Tibial artery (tissue), 4 donors: ENCODE measurements around the gene TUBAL3.

Source experiments
- DNase-seq, 2 donors: peaks; one replicate each; pipeline ENCODE4 v3.0.0-alpha.2; 2019
- H3K27ac ChIP-seq, 2 donors: fragments of 200-600 bp; sonication (generic) in 1 of 2; 1 replicate in 1 of 2; 2 replicates in 1 of 2; pipeline ENCODE4 v1.5.1; 2018 to 2019; ENCODE audit warnings: mild to moderate bottlenecking in 1 of 2
- H3K27me3 ChIP-seq, 2 donors: fragments of 200-600 bp; sonication (generic) in 1 of 2; one replicate each; pipeline versions ENCODE4 v1.5.1 to v1.6.0; 2016 to 2019
- H3K36me3 ChIP-seq, 3 donors: fragments of 200-600 bp; sonication (generic) in 2 of 3; one replicate each; pipeline ENCODE4 v1.5.1; 2016 to 2019; ENCODE audit warnings: mild to moderate bottlenecking in 2 of 3
- H3K4me1 ChIP-seq, 4 donors: fragments of 200-600 bp; sonication (generic) in 2 of 4; 1 replicate in 3 of 4; 2 replicates in 1 of 4; pipeline ENCODE4 v1.5.1; 2016 to 2019
- H3K4me3 ChIP-seq, 2 donors: fragments of 200-600 bp; sonication (generic) in 1 of 2; 1 replicate in 1 of 2; 2 replicates in 1 of 2; pipeline ENCODE4 v1.5.1; 2018 to 2019; ENCODE audit warnings: mild to moderate bottlenecking in 2 of 2
- H3K9me3 ChIP-seq, 3 donors: fragments of 200-600 bp; sonication (generic) in 1 of 3; one replicate each; pipeline ENCODE4 v1.5.1; 2016 to 2019
- CTCF ChIP-seq, 2 experiments: fragments of 200-600 bp in 1 of 2; fragments of 450-650 bp in 1 of 2; IDR thresholded peaks; one replicate each; pipeline ENCODE4 v1.5.1; 2017 to 2019; ENCODE audit warnings: antibody characterized with exemption in 2 of 2, mild to moderate bottlenecking in 1 of 2, moderate library complexity in 1 of 2
- intact Hi-C: fragments of 100-400 bp; cut with DNase I; formaldehyde crosslinking; loops from one replicate; pipeline ENCODE4 v1.15.0; 2023; ENCODE audit warnings: low total_unique reads

Gene TUBAL3

GRCh38 chr10:5423771-5424170 lies 19.1 kb upstream of the TUBAL3 start:
- peaks cover 0 to 90% (median 21%) of the 10 kb centered on the region in 4 donors for H3K4me1 ChIP-seq
- DNase-seq: no peak
- intact Hi-C loops: no loop called here

GRCh38 chr10:5419466-5420094 lies 15.0 kb upstream of the TUBAL3 start:
- no peaks in the 10 kb centered on the region for H3K27me3 ChIP-seq
- H3K9me3 ChIP-seq: peaks cover 0 to 6% (median 0%) of the 10 kb centered on the region in 3 donors
- no peak for TF ChIP-seq CTCF (IDR thresholded peaks at IDR 0.05)
- H3K36me3 ChIP-seq: no peaks in the 10 kb centered on the region
- no peak for DNase-seq
- no peak overlapping the region for H3K4me3 ChIP-seq
- H3K4me1 ChIP-seq: peaks cover 0 to 79% (median 15%) of the 10 kb centered on the region in 4 donors
- intact Hi-C loops: no loop called here
- peak overlapping the region in 1 of 2 donors; percentile 34 for H3K27ac ChIP-seq

More at GRCh38 chr10:5423771-5424170, 19.1 kb upstream of the TUBAL3 start:
- H3K36me3 ChIP-seq: no peaks in the 10 kb centered on the region
- no peak for TF ChIP-seq CTCF (IDR thresholded peaks at IDR 0.05)
- peaks cover 0 to 3% (median 0%) of the 10 kb centered on the region in 3 donors for H3K9me3 ChIP-seq
- H3K4me3 ChIP-seq: peak overlapping the region in 1 of 2 donors; percentile 3
- H3K27ac ChIP-seq: peak overlapping the region; percentile 64
- no peaks in the 10 kb centered on the region for H3K27me3 ChIP-seq

- DNase-seq: no peak
- intact Hi-C loops: no loop called here
- no peak for TF ChIP-seq CTCF (IDR thresholded peaks at IDR 0.05)
- H3K27ac ChIP-seq: no peak overlapping the region
- H3K4me1 ChIP-seq: peaks cover 0 to 76% (median 11%) of the 10 kb centered on the region in 4 donors
- peaks cover 0 to 6% (median 0%) of the 10 kb centered on the region in 3 donors for H3K9me3 ChIP-seq
- H3K27me3 ChIP-seq: no peaks in the 10 kb centered on the region
- H3K36me3 ChIP-seq: no peaks in the 10 kb centered on the region
- no peak overlapping the region for H3K4me3 ChIP-seq
Observed at GRCh38 chr10:5418584-5418983, 14.0 kb upstream of the TUBAL3 start.

GRCh38 chr10:5416981-5417380 lies 12.4 kb upstream of the TUBAL3 start:
- Histone ChIP-seq H3K27ac (peak overlapping the region; percentile 89 to 90), H3K27me3 (no peaks in the 10 kb centered on the region), H3K4me3 (no peak overlapping the region), H3K36me3 (no peaks in the 10 kb centered on the region), H3K9me3 (peaks cover 0 to 6% (median 0%) of the 10 kb centered on the region in 3 donors), H3K4me1 (peaks cover 0 to 62% (median 9%) of the 10 kb centered on the region in 4 donors)
- no peak for TF ChIP-seq CTCF (IDR thresholded peaks at IDR 0.05)
- DNase-seq: no peak
- intact Hi-C loops: no loop called here

GRCh38 chr10:5413012-5413938 lies 8.6 kb upstream of the TUBAL3 start:
- H3K4me1 ChIP-seq: peaks cover 0 to 48% (median 8%) of the 10 kb centered on the region in 4 donors
- H3K9me3 ChIP-seq: no peaks in the 10 kb centered on the region
- intact Hi-C loops: no loop called here
- no peak for DNase-seq
- no peaks in the 10 kb centered on the region for H3K27me3 ChIP-seq
- H3K27ac ChIP-seq: peak overlapping the region; percentile 89 to 90
- no peak for TF ChIP-seq CTCF (IDR thresholded peaks at IDR 0.05)
- no peaks in the 10 kb centered on the region for H3K36me3 ChIP-seq
- peak overlapping the region; percentile 82 to 88 for H3K4me3 ChIP-seq
